ENCODE results near the gene B3GNT3.

DNA sequence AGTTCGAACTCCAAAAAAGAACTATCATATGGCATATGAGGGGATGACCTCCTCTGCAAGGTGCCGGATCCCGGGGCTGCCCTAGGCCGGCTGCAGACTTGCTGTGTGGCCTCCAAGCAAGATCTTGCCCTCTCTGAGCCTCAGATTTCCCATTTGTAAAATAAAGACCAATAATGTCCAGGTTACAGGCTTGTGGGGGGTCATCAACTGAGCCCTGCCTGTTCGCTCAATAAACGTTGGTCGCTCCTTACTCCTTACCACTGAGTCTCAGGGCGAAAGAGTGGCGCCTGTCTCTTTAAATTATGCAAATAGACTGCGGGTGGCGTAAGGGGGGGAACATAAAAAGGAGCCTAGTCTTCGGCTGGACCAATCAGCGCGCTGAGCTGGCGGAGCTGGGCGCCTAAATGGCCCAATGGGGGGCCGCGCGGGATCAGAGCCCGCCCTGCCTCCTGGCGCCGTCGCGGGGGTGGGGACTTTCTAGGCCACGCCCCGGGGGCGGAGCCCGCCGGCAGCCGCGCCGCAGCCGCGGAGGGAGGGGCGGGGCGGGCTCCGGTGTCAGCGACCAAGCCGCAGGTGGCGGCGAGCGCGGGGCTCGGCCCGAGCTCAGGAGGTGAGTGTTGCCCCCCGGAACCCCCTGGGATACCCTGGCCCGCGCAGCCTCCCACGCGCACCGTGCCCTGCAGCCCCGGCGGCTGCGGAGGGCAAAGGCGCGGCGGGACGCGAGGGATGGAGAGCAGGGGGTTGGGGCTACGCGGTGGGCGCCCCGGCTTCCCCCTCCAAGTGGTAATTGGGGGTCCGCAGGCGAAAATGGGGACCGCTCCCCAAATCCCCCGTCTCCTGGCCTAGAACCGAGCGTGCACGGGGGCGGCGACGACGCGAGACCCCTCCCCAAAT is 47.5 kb upstream of the B3GNT3 start:
- TF ChIP-seq, protein P1, sequence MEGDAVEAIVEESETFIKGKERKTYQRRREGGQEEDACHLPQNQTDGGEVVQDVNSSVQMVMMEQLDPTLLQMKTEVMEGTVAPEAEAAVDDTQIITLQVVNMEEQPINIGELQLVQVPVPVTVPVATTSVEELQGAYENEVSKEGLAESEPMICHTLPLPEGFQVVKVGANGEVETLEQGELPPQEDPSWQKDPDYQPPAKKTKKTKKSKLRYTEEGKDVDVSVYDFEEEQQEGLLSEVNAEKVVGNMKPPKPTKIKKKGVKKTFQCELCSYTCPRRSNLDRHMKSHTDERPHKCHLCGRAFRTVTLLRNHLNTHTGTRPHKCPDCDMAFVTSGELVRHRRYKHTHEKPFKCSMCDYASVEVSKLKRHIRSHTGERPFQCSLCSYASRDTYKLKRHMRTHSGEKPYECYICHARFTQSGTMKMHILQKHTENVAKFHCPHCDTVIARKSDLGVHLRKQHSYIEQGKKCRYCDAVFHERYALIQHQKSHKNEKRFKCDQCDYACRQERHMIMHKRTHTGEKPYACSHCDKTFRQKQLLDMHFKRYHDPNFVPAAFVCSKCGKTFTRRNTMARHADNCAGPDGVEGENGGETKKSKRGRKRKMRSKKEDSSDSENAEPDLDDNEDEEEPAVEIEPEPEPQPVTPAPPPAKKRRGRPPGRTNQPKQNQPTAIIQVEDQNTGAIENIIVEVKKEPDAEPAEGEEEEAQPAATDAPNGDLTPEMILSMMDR (conservative IDR thresholded peaks at IDR 0.05; ENCODE audit: low read length) = no peak
- no peak for TF ChIP-seq EZH2phosphoT487 (IDR thresholded peaks at IDR 0.05; ENCODE audit: borderline replicate concordance)
